ENCODE measurements around the gene SPTBN1. TPM values are rescaled to one million over a fixed set of nuclear protein-coding genes. Genes with fewer than 3 reads are reported as not detected.

Gene SPTBN1
- total and polyA plus RNA-seq, 2 of the 4 experiments (the other 2 are of a cell fraction) = 49.1 to 241 TPM

DNA sequence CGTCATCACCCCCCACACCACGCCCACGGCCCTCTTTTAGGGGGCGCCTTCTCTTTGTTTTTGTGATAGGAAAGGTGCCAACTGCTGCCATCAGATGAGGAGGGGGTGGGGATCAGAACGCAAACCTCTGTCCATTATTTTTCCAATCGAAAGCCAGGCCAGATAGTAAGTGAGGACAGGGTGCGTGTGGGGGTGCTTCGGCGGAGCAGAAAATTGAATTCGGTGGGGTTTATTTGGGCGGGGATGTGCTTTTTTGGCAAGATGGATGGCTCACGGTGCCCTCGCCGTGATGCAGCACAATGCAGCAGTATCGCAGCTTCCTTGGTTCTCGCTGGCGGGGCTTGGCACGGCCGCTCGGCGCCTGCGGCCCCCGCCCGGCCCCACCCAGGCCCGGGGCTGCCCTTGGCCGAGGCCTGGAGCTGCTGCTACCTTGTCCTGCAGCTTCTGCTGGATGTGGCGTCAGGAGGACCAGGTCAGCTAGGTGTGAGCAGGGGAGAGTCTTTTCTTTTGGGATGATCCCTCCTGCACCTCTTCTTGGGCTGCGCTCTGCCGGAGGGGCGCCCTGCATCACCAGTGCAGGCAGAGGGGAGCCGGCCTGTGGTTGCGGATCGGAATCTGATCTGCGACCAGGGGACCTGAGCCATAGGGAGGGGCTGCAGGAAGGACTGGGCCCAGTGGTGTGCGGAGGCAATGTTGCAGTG lies 1.3 kb downstream of the SPTBN1 start:
- peak overlapping the region; percentile 69 for H3K27ac ChIP-seq (ENCODE audit: insufficient read depth, low read length)

More for the DNA sequence above, 1.3 kb downstream of the SPTBN1 start:
- Histone ChIP-seq H3K4me3 (ENCODE audit: insufficient read depth, low read depth, low read length) (peak overlapping the region; percentile 88), H3K23ac (ENCODE audit: low read depth, low read length) (peak overlapping the region; percentile 33; the same call in 1 of the 2 replicates), H3K9me3 (ENCODE audit: control insufficient read depth, insufficient read depth, low read length) (no peaks in the 10 kb centered on the region), H2BK120ac (ENCODE audit: low read depth, low read length) (peak overlapping the region; percentile 73; the same call in 1 of the 2 replicates), H3K4me1 (ENCODE audit: control insufficient read depth, insufficient read depth, low read length) (peaks cover 7% of the 10 kb centered on the region; the same call in 1 of the 2 replicates), H2BK20ac (ENCODE audit: low read depth, low read length) (no peak overlapping the region), H3K56ac (ENCODE audit: extremely low read depth, insufficient read depth, low read length) (peak overlapping the region; percentile 50), H4K20me1 (ENCODE audit: insufficient read depth, low read length) (peaks cover 46% of the 10 kb centered on the region), H3K79me1 (ENCODE audit: low read depth in 1 of 2, low read length in 2 of 2) (peaks cover 6 to 56% of the 10 kb centered on the region in 2 experiments; a peak in 3 of 4 replicates), H2BK15ac (ENCODE audit: low read depth, low read length) (no peak overlapping the region; the same call in 2 of the 3 replicates), H2AFZ (replicated peaks; ENCODE audit: low read length, poor library complexity) (peak overlapping the region; percentile 93), H3K18ac (ENCODE audit: low read depth, low read length) (peak overlapping the region; percentile 24; the same call in 1 of the 2 replicates), H3K14ac (replicated peaks; ENCODE audit: low read depth, low read length) (peak overlapping the region; percentile 34), H3K36me3 (ENCODE audit: control insufficient read depth, insufficient read depth, low read length) (no peaks in the 10 kb centered on the region), H2BK5ac (ENCODE audit: low read depth, low read length, poor library complexity, severe bottlenecking) (peak overlapping the region; percentile 57), H3K4ac (ENCODE audit: low read depth, low read length) (peak overlapping the region; percentile 90), H4K8ac (ENCODE audit: low read depth in 2 of 2, low read length in 2 of 2) (peak overlapping the region in 1 of 2 experiments; percentile 46; a peak in 2 of 4 replicates), H3K27me3 (ENCODE audit: control insufficient read depth, insufficient read depth, low read length) (no peaks in the 10 kb centered on the region), H4K91ac (ENCODE audit: insufficient read depth, low read depth, low read length) (0 out of 2 replicates have a peak overlapping the region, but pooled peaks have one; percentile 6), H3K4me2 (ENCODE audit: low read depth, low read length) (peak overlapping the region; percentile 91), H3K9ac (ENCODE audit: low read depth, low read length) (peak overlapping the region; percentile 79), H4K5ac (ENCODE audit: low read depth, low read length) (0 out of 2 replicates have a peak overlapping the region, but pooled peaks have one; percentile 5), H3K9me1 (ENCODE audit: insufficient read depth, low read length) (peaks cover 9% of the 10 kb centered on the region), H2AK9ac (replicated peaks; ENCODE audit: low read depth, low read length, poor library complexity) (peak overlapping the region; percentile 96), H2AK5ac (ENCODE audit: low read depth, low read length) (peak overlapping the region; percentile 42)
- DNase-seq = no peak
- no TSS peak for BruUV-seq (replicated peaks)
- intact Hi-C loops (cut with micrococcal nuclease) (loop anchor here (2.0 to 5.0 kb wide), 8 partner anchors 65 to 343 kb away; partner anchors contain the start of gene ACYP2), dilution Hi-C loops (cut with HindIII; ENCODE audit: low sequenced_read_pairs, unreplicated experiment) (no loop called here), in situ Hi-C loops (cut with MboI; ENCODE audit: low sequenced_read_pairs) (no loop called here)
- ChIA-PET CTCF (no interaction called here), POLR2A (ENCODE audit: unreplicated experiment) (interaction anchor here (0.6 kb wide), 1 partner anchor 277 kb away, joined by 7 read pairs; no protein-coding TSS in a partner anchor)
- ATAC-seq (ENCODE audit: low read depth) = no peak
- WGBS, 2 experiments (ENCODE audit: extremely low coverage in 2 of 2, insufficient read length in 1 of 2) = 0% methylated on average over 1 of the region's 35 CpGs; no CpG with 5 or more reads in 1 of the 2 experiments
- TF ChIP-seq MAFK (IDR thresholded peaks at IDR 0.05; ENCODE audit: low read depth, low read length) (no peak), RAD21 (IDR thresholded peaks at IDR 0.05; ENCODE audit: low read length) (no peak), SMC3 (IDR thresholded peaks at IDR 0.05; ENCODE audit: low read depth, low read length) (no peak), MXI1 (IDR thresholded peaks at IDR 0.05; ENCODE audit: borderline replicate concordance, low read depth, low read length) (no peak), CHD1 (IDR thresholded peaks at IDR 0.05; ENCODE audit: low read depth, low read length) (no peak), RCOR1 (IDR thresholded peaks at IDR 0.05; ENCODE audit: insufficient replicate concordance, low read length) (no peak), POLR2A (IDR thresholded peaks at IDR 0.05; ENCODE audit: low read depth, low read length) (no peak), BHLHE40 (IDR thresholded peaks at IDR 0.05; ENCODE audit: low read depth, low read length) (no peak), CEBPB (IDR thresholded peaks at IDR 0.05; ENCODE audit: low read depth, low read length) (no peak), RFX5 (IDR thresholded peaks at IDR 0.05; ENCODE audit: low read depth, low read length) (no peak), MAZ (IDR thresholded peaks at IDR 0.05; ENCODE audit: borderline replicate concordance, low read depth, low read length) (no peak)
- TF ChIP-seq, protein P1, sequence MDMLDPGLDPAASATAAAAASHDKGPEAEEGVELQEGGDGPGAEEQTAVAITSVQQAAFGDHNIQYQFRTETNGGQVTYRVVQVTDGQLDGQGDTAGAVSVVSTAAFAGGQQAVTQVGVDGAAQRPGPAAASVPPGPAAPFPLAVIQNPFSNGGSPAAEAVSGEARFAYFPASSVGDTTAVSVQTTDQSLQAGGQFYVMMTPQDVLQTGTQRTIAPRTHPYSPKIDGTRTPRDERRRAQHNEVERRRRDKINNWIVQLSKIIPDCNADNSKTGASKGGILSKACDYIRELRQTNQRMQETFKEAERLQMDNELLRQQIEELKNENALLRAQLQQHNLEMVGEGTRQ (IDR thresholded peaks at IDR 0.05; ENCODE audit: low read depth, low read length) = no peak
- TF ChIP-seq, protein P2, sequence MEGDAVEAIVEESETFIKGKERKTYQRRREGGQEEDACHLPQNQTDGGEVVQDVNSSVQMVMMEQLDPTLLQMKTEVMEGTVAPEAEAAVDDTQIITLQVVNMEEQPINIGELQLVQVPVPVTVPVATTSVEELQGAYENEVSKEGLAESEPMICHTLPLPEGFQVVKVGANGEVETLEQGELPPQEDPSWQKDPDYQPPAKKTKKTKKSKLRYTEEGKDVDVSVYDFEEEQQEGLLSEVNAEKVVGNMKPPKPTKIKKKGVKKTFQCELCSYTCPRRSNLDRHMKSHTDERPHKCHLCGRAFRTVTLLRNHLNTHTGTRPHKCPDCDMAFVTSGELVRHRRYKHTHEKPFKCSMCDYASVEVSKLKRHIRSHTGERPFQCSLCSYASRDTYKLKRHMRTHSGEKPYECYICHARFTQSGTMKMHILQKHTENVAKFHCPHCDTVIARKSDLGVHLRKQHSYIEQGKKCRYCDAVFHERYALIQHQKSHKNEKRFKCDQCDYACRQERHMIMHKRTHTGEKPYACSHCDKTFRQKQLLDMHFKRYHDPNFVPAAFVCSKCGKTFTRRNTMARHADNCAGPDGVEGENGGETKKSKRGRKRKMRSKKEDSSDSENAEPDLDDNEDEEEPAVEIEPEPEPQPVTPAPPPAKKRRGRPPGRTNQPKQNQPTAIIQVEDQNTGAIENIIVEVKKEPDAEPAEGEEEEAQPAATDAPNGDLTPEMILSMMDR (conservative IDR thresholded peaks at IDR 0.05; ENCODE audit: low read depth, low read length) = no peak

Measured in IMR-90 (cell line).